Activated CD4-positive, alpha-beta T cell treated with anti-CD3 and anti-CD28 coated beads for 1 hour (primary cell): ENCODE data around the gene PLOD3.

Experiments
- DNase-seq: peaks from one replicate; pipeline ENCODE4 v3.0.0-alpha.2; 2020

The PLOD3 gene

GRCh38 chr7:101175664-101176063 is 41.7 kb downstream of the PLOD3 start:
- no peak for DNase-seq

GRCh38 chr7:101174322-101174854 is 43.0 kb downstream of the PLOD3 start:
- no peak for DNase-seq

GRCh38 chr7:101173752-101174244 is 43.6 kb downstream of the PLOD3 start:
- DNase-seq = peak; percentile 35

- DNase-seq = no peak
Observed at GRCh38 chr7:101172854-101173751, 44.3 kb downstream of the PLOD3 start.

GRCh38 chr7:101172005-101172853 is 45.2 kb downstream of the PLOD3 start:
- no peak for DNase-seq

GRCh38 chr7:101171442-101171837 is 45.9 kb downstream of the PLOD3 start:
- DNase-seq = no peak

GRCh38 chr7:101170617-101171441 is 46.6 kb downstream of the PLOD3 start:
- no peak for DNase-seq

GRCh38 chr7:101169838-101170551 is 47.4 kb downstream of the PLOD3 start:
- peak; percentile 69 for DNase-seq

GRCh38 chr7:101169110-101169837 is 48.1 kb downstream of the PLOD3 start:
- no peak for DNase-seq

GRCh38 chr7:101168412-101169049 is 48.9 kb downstream of the PLOD3 start:
- no peak for DNase-seq

- DNase-seq = no peak
Observed at GRCh38 chr7:101167645-101168411, 49.6 kb downstream of the PLOD3 start.

- no peak for DNase-seq
Observed at GRCh38 chr7:101166909-101167644, 50.3 kb downstream of the PLOD3 start.

GRCh38 chr7:101166648-101166908 is 50.8 kb downstream of the PLOD3 start:
- no peak for DNase-seq

- no peak for DNase-seq
Observed at GRCh38 chr7:101165958-101166647, 51.3 kb downstream of the PLOD3 start.

- peak; percentile 83 for DNase-seq
Observed at GRCh38 chr7:101165075-101165957, 52.1 kb downstream of the PLOD3 start, which contains the start of gene VGF. TSS of gene VGF (minus strand) at chr7:101165569. CDS start at chr7:101164843, 726 bp downstream.

- no peak for DNase-seq
Observed at GRCh38 chr7:101164071-101164840, 53.1 kb downstream of the PLOD3 start.
